ENCODE data around the gene XRRA1. TPM values are rescaled to one million over a fixed set of nuclear protein-coding genes. Genes with fewer than 3 reads are reported as not detected.

XRRA1 gene
- total RNA-seq, 1 experiment from 2014 or later, result 17.3 TPM

DNA sequence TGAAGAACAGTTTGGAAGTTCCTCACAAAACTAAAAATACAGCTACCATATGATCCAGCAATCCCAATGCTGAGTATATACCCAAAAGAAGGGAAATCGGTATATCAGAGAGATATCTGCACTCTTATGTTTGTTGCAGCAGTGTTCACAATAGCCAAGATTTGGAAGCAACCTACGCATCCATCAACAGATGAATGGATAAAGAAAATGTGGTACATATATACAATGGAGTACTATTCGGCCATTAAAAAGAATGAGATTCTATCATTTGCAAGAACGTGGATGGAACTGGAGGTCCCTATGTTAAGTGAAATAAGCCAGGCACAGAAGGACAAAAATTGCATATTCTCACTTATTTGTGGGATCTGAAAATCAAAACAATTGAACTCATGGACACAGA lies 46.5 kb downstream of the XRRA1 start:
- peaks cover 0 to 14% of the 10 kb centered on the region in 2 experiments; a peak in 1 of 4 replicates for H3K9me3 ChIP-seq (ENCODE audit: control insufficient read depth in 1 of 2, insufficient read depth in 1 of 2, low read depth in 1 of 2, low read length in 2 of 2)
- ChIA-PET RAD21 (ENCODE audit: low non-redundant PET in 1 of 2, low total read pairs in 2 of 2, uncharacterized antibody in 2 of 2, unreplicated experiment in 2 of 2) (no interaction called here), POLR2A (no interaction called here), CTCF (no interaction called here)
- no peak overlapping the region for H3K9ac ChIP-seq (ENCODE audit: low read length)
- TF ChIP-seq, protein P1, sequence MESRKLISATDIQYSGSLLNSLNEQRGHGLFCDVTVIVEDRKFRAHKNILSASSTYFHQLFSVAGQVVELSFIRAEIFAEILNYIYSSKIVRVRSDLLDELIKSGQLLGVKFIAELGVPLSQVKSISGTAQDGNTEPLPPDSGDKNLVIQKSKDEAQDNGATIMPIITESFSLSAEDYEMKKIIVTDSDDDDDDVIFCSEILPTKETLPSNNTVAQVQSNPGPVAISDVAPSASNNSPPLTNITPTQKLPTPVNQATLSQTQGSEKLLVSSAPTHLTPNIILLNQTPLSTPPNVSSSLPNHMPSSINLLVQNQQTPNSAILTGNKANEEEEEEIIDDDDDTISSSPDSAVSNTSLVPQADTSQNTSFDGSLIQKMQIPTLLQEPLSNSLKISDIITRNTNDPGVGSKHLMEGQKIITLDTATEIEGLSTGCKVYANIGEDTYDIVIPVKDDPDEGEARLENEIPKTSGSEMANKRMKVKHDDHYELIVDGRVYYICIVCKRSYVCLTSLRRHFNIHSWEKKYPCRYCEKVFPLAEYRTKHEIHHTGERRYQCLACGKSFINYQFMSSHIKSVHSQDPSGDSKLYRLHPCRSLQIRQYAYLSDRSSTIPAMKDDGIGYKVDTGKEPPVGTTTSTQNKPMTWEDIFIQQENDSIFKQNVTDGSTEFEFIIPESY (IDR thresholded peaks at IDR 0.05; ENCODE audit: extremely low read depth, insufficient replicate concordance, low read length), result no peak
- TF ChIP-seq, protein P2, sequence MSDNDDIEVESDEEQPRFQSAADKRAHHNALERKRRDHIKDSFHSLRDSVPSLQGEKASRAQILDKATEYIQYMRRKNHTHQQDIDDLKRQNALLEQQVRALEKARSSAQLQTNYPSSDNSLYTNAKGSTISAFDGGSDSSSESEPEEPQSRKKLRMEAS (IDR thresholded peaks at IDR 0.05), result no peak
- no peak for TF ChIP-seq SIN3A (IDR thresholded peaks at IDR 0.05; ENCODE audit: low read depth)
- DNase-seq (ENCODE audit: low read depth, low spot score) (no peak), ATAC-seq (no peak)
- H3K36me3 ChIP-seq (ENCODE audit: control insufficient read depth in 1 of 2, insufficient read depth in 2 of 2, low read length in 2 of 2), result no peaks in the 10 kb centered on the region; a peak in 1 of 4 replicates
- no peak overlapping the region for H3K4me2 ChIP-seq (ENCODE audit: low read length)
- no peak overlapping the region for H3K27ac ChIP-seq (ENCODE audit: low read depth, low read length)
- H3K4me1 ChIP-seq (ENCODE audit: control insufficient read depth in 1 of 2, insufficient read depth in 2 of 2, low read length in 2 of 2), result no peaks in the 10 kb centered on the region
- H3K27me3 ChIP-seq (ENCODE audit: insufficient read depth, low read length), result no peaks in the 10 kb centered on the region
- no peaks in the 10 kb centered on the region for H3K79me2 ChIP-seq (ENCODE audit: insufficient read depth, low read length)
- H3K4me3 ChIP-seq (replicated peaks in 1 of 2; ENCODE audit: low read depth in 1 of 2, low read length in 2 of 2), result no peak overlapping the region
- H2AFZ ChIP-seq (ENCODE audit: low read depth, low read length, poor library complexity, severe bottlenecking), result no peak overlapping the region
- H3K9me2 ChIP-seq (ENCODE audit: insufficient read depth), result no peaks in the 10 kb centered on the region
- intact Hi-C loops (cut with micrococcal nuclease), result no loop called here
- H4K20me1 ChIP-seq (ENCODE audit: insufficient read depth), result no peaks in the 10 kb centered on the region
- no TSS peak for BruUV-seq (replicated peaks)

DNA sequence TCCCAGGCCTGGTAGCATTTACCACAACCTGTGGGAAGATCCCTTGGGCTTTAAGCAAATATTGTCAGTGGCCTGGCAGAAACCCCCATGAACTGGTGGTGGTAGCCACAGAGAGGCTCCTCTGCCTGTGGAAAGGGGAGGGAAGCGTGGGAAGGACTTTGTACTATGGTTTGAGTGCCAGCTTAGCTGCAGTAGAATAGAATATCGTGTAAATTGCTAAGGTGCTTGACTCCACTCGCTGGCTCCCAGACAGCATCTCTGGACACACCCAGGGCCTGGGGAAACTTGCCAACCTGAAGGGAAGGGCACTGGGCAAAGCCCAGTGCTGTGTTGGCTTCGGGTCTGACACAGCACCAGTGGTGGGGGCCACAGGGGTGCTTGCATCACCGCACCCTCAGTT lies 52.6 kb downstream of the XRRA1 start:
- ChIA-PET POLR2A (no interaction called here), CTCF (no interaction called here)
- H3K9me3 ChIP-seq (ENCODE audit: control insufficient read depth in 1 of 2, insufficient read depth in 1 of 2, low read depth in 1 of 2, low read length in 2 of 2), result peaks cover 0 to 9% of the 10 kb centered on the region in 2 experiments; a peak in 1 of 4 replicates
- TF ChIP-seq, protein P1 (IDR thresholded peaks at IDR 0.05; ENCODE audit: extremely low read depth, insufficient replicate concordance, low read length), result no peak
- no peak for TF ChIP-seq EZH2phosphoT487 (IDR thresholded peaks at IDR 0.05; ENCODE audit: borderline replicate concordance)
- TF ChIP-seq CBX3 (IDR thresholded peaks at IDR 0.05; ENCODE audit: low read depth), result no peak
- TF ChIP-seq ZNF274 (IDR thresholded peaks at IDR 0.05; ENCODE audit: low read depth, low read length), result no peak
- TF ChIP-seq, protein P2 (IDR thresholded peaks at IDR 0.05), result no peak
- no peak for TF ChIP-seq SRF (IDR thresholded peaks at IDR 0.05; ENCODE audit: low read depth)
- no peak for TF ChIP-seq FOSL1 (IDR thresholded peaks at IDR 0.05; ENCODE audit: low read depth)
- no peak for TF ChIP-seq RAD21 (IDR thresholded peaks at IDR 0.05; ENCODE audit: low read depth)
- no peak for TF ChIP-seq CEBPB (IDR thresholded peaks at IDR 0.05; ENCODE audit: low read depth)
- TF ChIP-seq TCF7L2 (IDR thresholded peaks at IDR 0.05; ENCODE audit: borderline replicate concordance, extremely low read depth, insufficient read depth, insufficient read length), result no peak
- no peak for TF ChIP-seq YY1 (IDR thresholded peaks at IDR 0.05; ENCODE audit: extremely low read depth, insufficient replicate concordance, low read depth, low read length)
- no peak for TF ChIP-seq POLR2AphosphoS5 (IDR thresholded peaks at IDR 0.05; ENCODE audit: low read depth, low read length)
- no peak for TF ChIP-seq EGR1 (IDR thresholded peaks at IDR 0.05; ENCODE audit: low read depth)
- TF ChIP-seq ELF1 (IDR thresholded peaks at IDR 0.05; ENCODE audit: borderline replicate concordance, low read depth), result no peak
- TF ChIP-seq ZFX (IDR thresholded peaks at IDR 0.05), result no peak
- TF ChIP-seq EZH2 (IDR thresholded peaks at IDR 0.05), result no peak

More for the DNA sequence above, 52.6 kb downstream of the XRRA1 start:
- Histone ChIP-seq H3K9ac (ENCODE audit: low read length) (no peak overlapping the region), H3K79me2 (ENCODE audit: insufficient read depth, low read length) (no peaks in the 10 kb centered on the region), H2AFZ (ENCODE audit: low read depth, low read length, poor library complexity, severe bottlenecking) (no peak overlapping the region), H3K4me3 (replicated peaks in 1 of 2; ENCODE audit: low read depth in 1 of 2, low read length in 2 of 2) (no peak overlapping the region), H3K4me1 (ENCODE audit: control insufficient read depth in 1 of 2, insufficient read depth in 2 of 2, low read length in 2 of 2) (no peaks in the 10 kb centered on the region), H3K9me2 (ENCODE audit: insufficient read depth) (no peaks in the 10 kb centered on the region), H3K4me2 (ENCODE audit: low read length) (no peak overlapping the region), H4K20me1 (ENCODE audit: insufficient read depth) (no peaks in the 10 kb centered on the region), H3K27ac (ENCODE audit: low read depth, low read length) (no peak overlapping the region), H3K27me3 (ENCODE audit: insufficient read depth, low read length) (no peaks in the 10 kb centered on the region), H3K36me3 (ENCODE audit: control insufficient read depth in 1 of 2, insufficient read depth in 2 of 2, low read length in 2 of 2) (no peaks in the 10 kb centered on the region; a peak in 1 of 4 replicates)
- no peak for DNase-seq (ENCODE audit: low read depth, low spot score)
- RAD21 ChIA-PET (ENCODE audit: low non-redundant PET in 1 of 2, low total read pairs in 2 of 2, uncharacterized antibody in 2 of 2, unreplicated experiment in 2 of 2), result no interaction called here
- intact Hi-C loops (cut with micrococcal nuclease), result no loop called here
- BruUV-seq (replicated peaks), result no TSS peak
- no peak for ATAC-seq
